Caco-2 (cell line): Measurements from ENCODE around the gene COTL1. TPM values are rescaled to one million over a fixed set of nuclear protein-coding genes. Genes with fewer than 3 reads are reported as not detected.

Experiments
- BruUV-seq: library from RNA; stranded (reverse); fragments of 400-500 nt; replicated peaks from 2 replicates; lab custom pipeline; 2021; lab: Mats Ljungman, UMichigan
- CTCF ChIA-PET: fragments of 300-600 bp; sonication (Branson Sonifier 250); formaldehyde crosslinking; loops from one replicate; lab custom pipeline; 2022; ENCODE audit warnings: antibody characterized with exemption; lab: Charles Lee
- POLR2A ChIA-PET: fragments of 300-600 bp; sonication (Branson Sonifier 250); formaldehyde crosslinking; loops from one replicate; lab custom pipeline; 2022; ENCODE audit warnings: antibody characterized with exemption; lab: Charles Lee
- DNase-seq, 2 experiments: peaks; one replicate each; pipeline versions ENCODE4 v3.0.0 to v3.0.0-alpha.2; 2020 to 2022
- H3K27me3 ChIP-seq: replicated peaks from 2 replicates; pipeline ENCODE4 v1.6.0; 2011; ENCODE audit warnings: low read length; ENCODE audit not compliant: control insufficient read depth, insufficient read depth
- H3K36me3 ChIP-seq: 2 replicates; pipeline ENCODE4 v1.5.1; 2011; ENCODE audit warnings: low read length; ENCODE audit not compliant: control insufficient read depth, insufficient read depth
- H3K4me1 ChIP-seq: fragments of 250-450 bp; sonication (Bioruptor Pico); 2 replicates; pipeline ENCODE4 v1.5.1; 2020; ENCODE audit warnings: mild to moderate bottlenecking
- H3K4me3 ChIP-seq: 2 replicates; pipeline ENCODE4 v1.5.1; 2011; ENCODE audit warnings: low read depth, mild to moderate bottlenecking, control low read depth, low read length
- H3K9me3 ChIP-seq: fragments of 250-450 bp; sonication (Bioruptor Pico); 2 replicates; pipeline ENCODE4 v1.5.1; 2020; ENCODE audit warnings: mild to moderate bottlenecking, moderate library complexity
- H3K27ac Mint-ChIP-seq: one replicate; pipeline ENCODE4 v1.8.0; 2022; ENCODE audit warnings: mixed read lengths; ENCODE audit not compliant: unreplicated experiment
- H3K27me3 Mint-ChIP-seq: one replicate; pipeline ENCODE4 v1.8.0; 2022; ENCODE audit warnings: mixed read lengths; ENCODE audit not compliant: insufficient read depth, unreplicated experiment
- H3K36me3 Mint-ChIP-seq: one replicate; pipeline ENCODE4 v1.8.0; 2022; ENCODE audit warnings: mild to moderate bottlenecking, mixed read lengths; ENCODE audit not compliant: insufficient read depth, unreplicated experiment
- H3K4me1 Mint-ChIP-seq: one replicate; pipeline ENCODE4 v1.8.0; 2022; ENCODE audit warnings: low read depth, mixed read lengths; ENCODE audit not compliant: unreplicated experiment
- H3K4me3 Mint-ChIP-seq: one replicate; pipeline ENCODE4 v1.8.0; 2022; ENCODE audit warnings: mild to moderate bottlenecking, moderate library complexity, mixed read lengths; ENCODE audit not compliant: unreplicated experiment
- H3K9me3 Mint-ChIP-seq: one replicate; pipeline ENCODE4 v1.8.0; 2022; ENCODE audit warnings: mixed read lengths; ENCODE audit not compliant: unreplicated experiment
- intact Hi-C: fragments of 100-400 bp; cut with micrococcal nuclease; formaldehyde crosslinking; loops from one replicate; pipeline ENCODE4 v1.10.0; 2022; ENCODE audit not compliant: unreplicated experiment
- total RNA-seq: library from RNA; stranded (reverse); gene quantifications from 2 replicates; pipeline ENCODE4 v1.2.3, GENCODE V29; 2022
- TF ChIP-seq, protein P1 (sequence below), 2 experiments: fragments of 200-600 bp in 1 of 2; IDR thresholded peaks; 1 replicate in 1 of 2; 2 replicates in 1 of 2; pipeline versions ENCODE4 v1.5.1 to v1.8.0; 2011 to 2022; ENCODE audit warnings: antibody characterized with exemption in 1 of 2, control low read depth in 1 of 2, inconsistent platforms in 1 of 2, low read depth in 1 of 2, low read length in 1 of 2, mild to moderate bottlenecking in 1 of 2, moderate library complexity in 1 of 2; ENCODE audit not compliant: insufficient read depth in 1 of 2, severe bottlenecking in 1 of 2, unreplicated experiment in 1 of 2

Gene COTL1
- total RNA-seq, 1 experiment from 2014 or later: 434 TPM

DNA sequence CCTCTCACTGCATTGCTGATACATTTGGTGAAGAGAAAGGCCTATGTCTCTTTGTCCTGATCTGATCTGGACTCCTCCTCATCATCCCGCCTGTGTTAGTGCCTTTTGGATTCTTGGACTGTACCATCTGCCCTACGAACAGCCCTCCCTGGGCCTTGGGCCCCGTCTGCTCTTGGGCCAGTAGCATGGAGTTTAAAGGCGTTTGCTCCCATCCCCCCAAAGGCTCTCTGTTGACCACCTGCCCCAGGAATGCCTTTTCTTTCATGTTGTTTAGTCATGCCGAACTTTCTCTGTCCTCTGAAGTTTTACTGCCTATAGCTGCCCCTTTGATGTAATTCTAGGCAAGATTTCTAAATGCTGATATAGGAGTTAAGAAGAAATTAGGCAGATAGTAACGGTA is 82.5 kb downstream of the COTL1 start:
- H3K4me1 Mint-ChIP-seq: peaks cover 43% of the 10 kb centered on the region
- ChIA-PET CTCF (interaction anchor here (1.1 kb wide), 1 partner anchor 34 kb away, joined by 4 read pairs; no protein-coding TSS in a partner anchor), POLR2A (interaction anchor here (0.6 kb wide), 1 partner anchor 29 kb away, joined by 6 read pairs; no protein-coding TSS in a partner anchor)
- DNase-seq: peak; percentile 94 to 95
- H3K27me3 ChIP-seq: no peaks in the 10 kb centered on the region
- H3K4me3 ChIP-seq: no peak overlapping the region
- H3K27ac Mint-ChIP-seq: peak overlapping the region; percentile 80
- no peaks in the 10 kb centered on the region for H3K9me3 Mint-ChIP-seq
- intact Hi-C loops: loop anchor here (1.0 kb wide), 3 partner anchors 21 to 34 kb away; no protein-coding TSS in a partner anchor
- no peaks in the 10 kb centered on the region for H3K27me3 Mint-ChIP-seq
- BruUV-seq: TSS peak; percentile 25
- TF ChIP-seq, protein P1, sequence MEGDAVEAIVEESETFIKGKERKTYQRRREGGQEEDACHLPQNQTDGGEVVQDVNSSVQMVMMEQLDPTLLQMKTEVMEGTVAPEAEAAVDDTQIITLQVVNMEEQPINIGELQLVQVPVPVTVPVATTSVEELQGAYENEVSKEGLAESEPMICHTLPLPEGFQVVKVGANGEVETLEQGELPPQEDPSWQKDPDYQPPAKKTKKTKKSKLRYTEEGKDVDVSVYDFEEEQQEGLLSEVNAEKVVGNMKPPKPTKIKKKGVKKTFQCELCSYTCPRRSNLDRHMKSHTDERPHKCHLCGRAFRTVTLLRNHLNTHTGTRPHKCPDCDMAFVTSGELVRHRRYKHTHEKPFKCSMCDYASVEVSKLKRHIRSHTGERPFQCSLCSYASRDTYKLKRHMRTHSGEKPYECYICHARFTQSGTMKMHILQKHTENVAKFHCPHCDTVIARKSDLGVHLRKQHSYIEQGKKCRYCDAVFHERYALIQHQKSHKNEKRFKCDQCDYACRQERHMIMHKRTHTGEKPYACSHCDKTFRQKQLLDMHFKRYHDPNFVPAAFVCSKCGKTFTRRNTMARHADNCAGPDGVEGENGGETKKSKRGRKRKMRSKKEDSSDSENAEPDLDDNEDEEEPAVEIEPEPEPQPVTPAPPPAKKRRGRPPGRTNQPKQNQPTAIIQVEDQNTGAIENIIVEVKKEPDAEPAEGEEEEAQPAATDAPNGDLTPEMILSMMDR (IDR thresholded peaks at IDR 0.05; ENCODE audit: insufficient read depth in 1 of 2, low read depth in 1 of 2, low read length in 1 of 2, severe bottlenecking in 1 of 2, unreplicated experiment in 1 of 2): no peak
- peaks cover 33% of the 10 kb centered on the region for H3K36me3 Mint-ChIP-seq
- peaks cover 87% of the 10 kb centered on the region for H3K4me1 ChIP-seq
- no peaks in the 10 kb centered on the region for H3K36me3 ChIP-seq
- H3K9me3 ChIP-seq: no peaks in the 10 kb centered on the region
- peak overlapping the region; percentile 61 for H3K4me3 Mint-ChIP-seq

DNA sequence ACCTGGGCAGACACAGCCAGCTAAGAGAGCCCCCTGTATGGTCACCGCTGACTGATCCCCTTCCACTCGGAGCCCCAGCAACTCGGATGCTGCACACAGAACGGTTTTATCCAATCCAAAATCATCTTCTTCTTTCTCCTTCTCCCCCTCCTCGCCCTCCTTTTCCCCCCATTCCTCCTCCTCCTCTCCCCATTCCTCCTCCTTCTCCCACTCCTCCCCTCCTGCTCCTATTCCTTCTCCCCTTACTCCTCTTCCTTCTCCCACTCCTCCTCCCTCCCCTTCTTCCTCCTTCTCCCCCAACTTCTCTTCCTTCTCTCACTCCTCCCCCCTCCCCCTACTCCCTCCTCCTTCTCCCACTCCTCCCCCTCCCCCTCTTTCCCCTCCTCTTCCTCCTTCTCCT is 83.1 kb downstream of the COTL1 start:
- intact Hi-C loops: loop anchor here (1.0 kb wide), 3 partner anchors 21 to 34 kb away; no protein-coding TSS in a partner anchor
- CTCF ChIA-PET: interaction anchor here (1.1 kb wide), 1 partner anchor 35 kb away, joined by 4 read pairs; no protein-coding TSS in a partner anchor
- H3K36me3 ChIP-seq: 0 out of 2 replicates have a peak, but pooled peaks cover 1% of the 10 kb centered on the region
- Mint-ChIP-seq H3K27me3 (no peaks in the 10 kb centered on the region), H3K36me3 (peaks cover 33% of the 10 kb centered on the region), H3K4me3 (peak overlapping the region; percentile 61), H3K9me3 (peaks cover under 1% of the 10 kb centered on the region), H3K27ac (peak overlapping the region; percentile 80), H3K4me1 (peaks cover 41% of the 10 kb centered on the region)
- no peak overlapping the region for H3K4me3 ChIP-seq
- POLR2A ChIA-PET: interaction anchor here (0.6 kb wide), 1 partner anchor 30 kb away, joined by 6 read pairs; no protein-coding TSS in a partner anchor
- DNase-seq: no peak
- H3K27me3 ChIP-seq: no peaks in the 10 kb centered on the region
- TF ChIP-seq, protein P1 (IDR thresholded peaks at IDR 0.05; ENCODE audit: insufficient read depth in 1 of 2, low read depth in 1 of 2, low read length in 1 of 2, severe bottlenecking in 1 of 2, unreplicated experiment in 1 of 2): no peak
- no TSS peak for BruUV-seq
- H3K9me3 ChIP-seq: peaks cover 1% of the 10 kb centered on the region; the same call in 1 of the 2 replicates
- peaks cover 81% of the 10 kb centered on the region for H3K4me1 ChIP-seq

DNA sequence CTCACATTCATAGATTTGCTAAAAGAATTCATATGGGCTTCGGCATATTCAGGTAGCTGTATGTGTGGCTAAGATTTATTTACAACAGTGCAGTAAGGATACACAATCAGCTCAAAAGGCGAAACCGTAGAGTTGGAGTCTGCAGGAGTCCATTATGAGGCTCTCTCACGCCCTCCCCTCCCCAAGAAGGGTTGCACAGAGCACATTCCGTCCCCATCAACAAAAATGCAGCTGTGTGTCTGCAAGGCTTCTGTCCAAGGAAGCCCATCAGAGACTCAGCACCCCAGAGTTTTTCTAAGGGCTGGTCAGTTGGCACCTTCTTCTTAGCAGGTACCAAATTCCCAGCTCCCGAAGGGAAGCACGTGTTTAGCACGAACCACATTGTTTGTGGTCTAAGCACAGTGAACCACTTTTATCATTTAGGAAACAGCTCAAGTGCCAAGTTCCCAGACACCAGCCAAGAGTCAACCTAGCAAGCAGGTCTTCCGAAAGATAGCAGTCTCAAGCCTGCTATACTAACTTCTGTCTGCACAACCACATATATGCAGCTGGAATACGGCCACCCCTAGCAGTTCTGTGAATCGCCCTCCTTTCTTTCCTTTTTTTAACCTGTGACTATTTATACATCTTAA is 84.9 kb downstream of the COTL1 start:
- Mint-ChIP-seq H3K9me3 (peaks cover 12% of the 10 kb centered on the region), H3K36me3 (peaks cover 35% of the 10 kb centered on the region), H3K27ac (peak overlapping the region; percentile 96), H3K27me3 (no peaks in the 10 kb centered on the region), H3K4me1 (peaks cover 40% of the 10 kb centered on the region), H3K4me3 (peak overlapping the region; percentile 64)
- ChIA-PET CTCF (interaction anchor here (1.0 to 1.6 kb wide), 4 partner anchors 9 to 28 kb away, joined by 3 to 5 read pairs (median 4); no protein-coding TSS in a partner anchor), POLR2A (interaction anchor here (0.8 to 1.2 kb wide), 2 partner anchors 14 to 86 kb away, joined by 3 to 4 read pairs; no protein-coding TSS in a partner anchor)
- no peak for DNase-seq
- Histone ChIP-seq H3K36me3 (0 out of 2 replicates have a peak, but pooled peaks cover 1% of the 10 kb centered on the region), H3K4me1 (peaks cover 68% of the 10 kb centered on the region), H3K9me3 (peaks cover 6% of the 10 kb centered on the region; the same call in 1 of the 2 replicates), H3K4me3 (no peak overlapping the region), H3K27me3 (no peaks in the 10 kb centered on the region)
- TF ChIP-seq, protein P1 (IDR thresholded peaks at IDR 0.05; ENCODE audit: insufficient read depth in 1 of 2, low read depth in 1 of 2, low read length in 1 of 2, severe bottlenecking in 1 of 2, unreplicated experiment in 1 of 2): no peak
- intact Hi-C loops: loop anchor here (1.0 kb wide), 1 partner anchor 85 kb away; the partner anchor contains the start of gene COTL1
- no TSS peak for BruUV-seq
